GM21737 (cell line): ENCODE results near the gene ASL.
"Not testable (repeated sequence)": the region's sequence is repeated elsewhere in the genome, so short reads cannot be mapped to it uniquely, and the experiment has no call there.

Experiments used
- ATAC-seq: cut with Tn5 transposase; IDR thresholded peaks from one replicate; pipeline ENCODE4 v1.9.1; 2021; ENCODE audit warnings: mild to moderate bottlenecking, moderate library complexity; ENCODE audit not compliant: unreplicated experiment

Gene ASL

DNA sequence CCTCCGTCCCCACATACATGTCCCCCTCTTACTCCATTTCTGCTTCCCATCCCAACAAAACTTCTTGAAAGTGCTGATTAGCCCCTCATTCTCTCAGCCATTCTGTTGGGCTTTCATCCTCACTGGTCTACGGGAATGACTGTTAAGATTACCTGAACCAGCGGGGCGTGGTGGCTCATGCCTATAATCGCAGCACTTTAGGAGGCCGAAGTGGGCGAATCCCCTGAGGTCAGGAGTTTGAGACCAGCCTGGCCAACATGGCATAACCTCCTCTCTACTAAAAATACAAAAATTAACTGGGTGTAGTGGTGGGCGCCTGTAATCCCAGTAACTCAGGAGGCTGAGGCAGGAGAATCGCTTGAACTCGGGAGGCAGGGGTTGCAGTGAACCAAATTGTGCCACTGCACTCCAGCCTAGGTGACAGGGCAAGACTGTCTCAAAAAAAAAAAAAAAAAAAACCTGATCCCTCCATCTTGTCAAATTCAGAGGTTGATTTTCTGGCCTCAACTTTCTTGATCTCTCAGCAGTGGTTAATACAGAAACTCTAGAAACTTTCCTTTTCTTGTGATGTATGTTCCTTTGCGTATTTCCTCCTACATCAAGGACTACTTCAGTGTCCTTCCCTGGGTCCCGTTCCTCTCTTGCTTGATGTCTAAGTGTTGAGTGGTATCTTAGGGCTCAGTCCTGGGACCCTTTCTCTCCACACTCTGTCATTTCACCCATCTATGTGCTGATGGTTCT, 41.2 kb downstream of the ASL start:
- not testable (repeated sequence) for ATAC-seq

DNA sequence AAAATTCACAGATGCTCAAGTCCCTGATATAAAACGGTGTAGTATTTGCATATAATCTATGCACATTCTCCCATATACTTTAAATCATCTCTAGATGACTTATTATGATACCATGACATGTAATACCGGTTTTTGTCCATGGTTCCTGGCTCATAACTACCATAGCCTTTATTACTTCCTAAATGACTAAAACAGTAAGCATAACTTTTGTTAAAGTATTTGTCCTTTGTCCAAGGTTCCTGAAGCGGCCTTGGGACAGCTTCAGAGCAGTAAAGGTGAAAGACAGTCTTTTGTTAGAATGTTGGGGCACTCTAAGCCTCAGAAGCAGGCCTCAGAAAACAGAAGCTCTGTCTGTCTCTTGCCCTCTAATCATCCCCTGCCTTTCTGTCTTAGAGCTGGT, 43.0 kb downstream of the ASL start:
- ATAC-seq = no peak

DNA sequence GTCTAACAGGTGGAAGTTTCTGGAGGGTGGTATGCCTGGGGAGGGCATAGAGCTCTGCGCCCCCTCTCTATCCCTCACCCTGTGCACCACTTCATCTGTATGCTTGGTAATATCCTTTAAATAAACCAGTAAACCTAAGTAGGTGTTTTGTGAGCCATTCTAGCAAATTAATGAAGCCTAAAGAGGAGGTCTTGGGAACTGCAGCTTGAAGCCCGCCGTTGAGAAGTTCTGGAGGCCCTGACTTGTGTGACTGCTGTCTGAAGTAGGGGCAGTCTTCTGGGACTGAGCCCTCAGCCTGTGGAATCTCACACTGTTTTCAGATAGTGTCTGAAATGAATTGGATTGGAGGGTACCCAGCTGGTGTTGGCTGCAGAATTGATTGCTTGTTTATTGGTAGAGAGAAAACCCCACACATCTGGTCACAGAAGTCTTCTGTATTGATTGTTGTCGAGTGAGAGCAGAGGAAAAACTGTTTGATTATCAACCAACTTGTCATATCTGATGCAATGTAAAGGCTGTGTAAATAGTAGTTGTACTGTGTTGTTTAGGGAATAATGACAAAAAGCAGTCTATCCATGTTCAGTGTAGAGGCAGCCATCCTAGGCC, 43.7 kb downstream of the ASL start:
- no peak for ATAC-seq

DNA sequence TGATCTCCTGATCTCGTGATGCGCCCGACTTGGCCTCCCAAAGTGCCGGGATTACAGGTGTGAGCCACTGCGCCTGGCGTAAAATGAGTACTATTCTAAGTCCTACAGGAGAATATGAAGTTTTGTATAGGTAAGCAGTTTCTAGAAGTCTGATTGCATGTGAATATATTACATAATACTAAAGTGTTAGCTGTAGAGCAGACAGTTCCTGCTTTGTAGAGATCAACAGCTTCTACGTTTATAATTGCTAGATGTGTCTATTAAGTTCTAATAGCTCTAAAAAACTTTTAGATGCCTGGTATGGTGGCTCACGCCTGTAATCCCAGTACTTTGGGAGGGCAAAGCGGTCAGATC, 47.5 kb downstream of the ASL start:
- ATAC-seq = no peak

DNA sequence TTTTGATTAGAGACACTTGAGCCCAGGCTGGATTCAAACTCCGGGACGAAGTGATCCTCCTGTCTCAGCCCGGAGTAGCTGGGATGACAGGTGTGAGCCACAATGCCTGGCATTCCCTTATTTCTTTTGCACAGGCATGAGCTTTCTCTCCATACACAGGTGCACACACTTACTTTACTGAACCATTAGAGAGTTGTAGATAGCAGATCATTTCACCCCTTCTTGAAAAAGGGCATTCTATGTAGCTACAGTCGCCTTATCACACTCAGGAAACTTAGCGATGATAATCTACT, 48.9 kb downstream of the ASL start:
- ATAC-seq = not testable (repeated sequence)

DNA sequence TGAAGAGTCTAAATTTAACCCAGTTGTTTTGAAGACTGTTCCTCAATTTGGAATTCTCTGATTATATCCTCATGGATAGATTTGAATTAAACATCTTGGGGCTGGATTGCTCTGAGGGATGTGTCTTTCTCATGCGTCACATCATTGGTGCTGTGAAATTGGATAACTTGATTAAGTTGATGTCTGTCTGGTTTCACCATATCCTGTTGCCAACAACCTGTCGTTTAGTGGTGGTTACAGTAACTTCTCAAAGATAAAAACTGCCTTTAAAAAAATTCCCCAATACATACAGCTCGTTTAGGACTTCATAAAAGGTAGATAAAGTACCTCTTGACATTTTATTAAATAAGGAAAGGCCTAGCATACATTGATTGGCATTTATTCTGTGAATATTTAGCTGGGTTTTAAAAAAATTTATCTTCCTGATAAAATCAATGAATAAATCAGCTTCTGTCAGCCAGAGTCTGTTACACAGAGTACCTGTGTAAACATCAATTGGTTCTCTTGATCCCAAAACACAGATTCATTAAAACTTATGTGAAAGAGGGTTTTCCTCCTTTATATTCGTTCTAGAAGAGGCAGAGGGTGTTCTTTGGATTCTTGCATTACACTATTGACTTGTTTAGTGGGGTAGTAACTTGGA, 49.6 kb downstream of the ASL start:
- ATAC-seq = no peak

DNA sequence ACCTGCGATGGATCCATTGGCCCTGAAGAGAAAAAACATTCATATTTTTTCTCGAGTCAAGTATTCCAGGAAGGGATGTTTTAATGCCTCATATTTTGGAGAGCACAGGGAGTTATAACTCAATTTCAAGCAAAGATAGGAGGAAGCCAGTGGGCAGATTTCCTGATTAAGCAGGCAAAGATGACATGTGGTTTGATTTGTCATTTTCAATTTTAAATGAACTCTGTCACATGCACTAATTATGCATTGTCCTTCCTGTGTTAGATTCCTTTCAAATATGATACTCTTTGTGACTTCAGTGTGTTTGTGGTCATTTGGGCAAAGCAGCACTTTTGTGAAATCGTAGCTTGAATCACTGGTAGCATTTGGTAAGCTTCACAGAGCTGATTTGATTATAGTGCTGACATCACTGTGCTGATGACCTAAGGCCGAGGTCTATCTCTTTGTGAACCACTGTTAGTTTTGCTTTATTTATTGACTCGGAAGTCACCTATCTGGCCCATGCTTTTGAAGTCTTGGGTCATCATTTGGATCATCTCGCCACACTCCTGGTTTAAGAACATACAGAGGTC, 50.2 kb downstream of the ASL start:
- ATAC-seq = not testable (repeated sequence)

GRCh38 chr7:66127172-66127571, 51.6 kb downstream of the ASL start:
- not testable (repeated sequence) for ATAC-seq

GRCh38 chr7:66138994-66139752, 63.6 kb downstream of the ASL start:
- no peak for ATAC-seq

- no peak for ATAC-seq
Observed at GRCh38 chr7:66140924-66141323, 65.3 kb downstream of the ASL start.

DNA sequence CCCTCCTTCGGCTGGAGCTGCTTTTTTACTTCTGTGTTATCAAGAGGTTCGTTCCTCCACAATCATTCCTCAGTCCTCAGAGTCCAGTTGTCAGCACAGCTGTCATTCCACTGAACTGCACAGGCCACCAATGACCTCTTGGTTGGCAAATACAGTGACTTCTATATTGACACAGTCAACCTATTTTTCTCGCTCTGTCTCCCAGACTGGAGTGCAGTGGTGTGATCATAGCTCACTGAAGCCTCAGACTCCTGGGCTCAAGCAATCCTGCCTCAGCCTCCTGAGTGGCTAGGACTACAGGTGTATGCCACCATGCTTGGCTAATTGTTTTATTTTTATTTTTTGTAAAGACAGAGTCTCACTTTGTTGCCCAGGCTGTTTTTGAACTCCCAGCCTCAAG, 66.7 kb downstream of the ASL start:
- ATAC-seq = no peak

DNA sequence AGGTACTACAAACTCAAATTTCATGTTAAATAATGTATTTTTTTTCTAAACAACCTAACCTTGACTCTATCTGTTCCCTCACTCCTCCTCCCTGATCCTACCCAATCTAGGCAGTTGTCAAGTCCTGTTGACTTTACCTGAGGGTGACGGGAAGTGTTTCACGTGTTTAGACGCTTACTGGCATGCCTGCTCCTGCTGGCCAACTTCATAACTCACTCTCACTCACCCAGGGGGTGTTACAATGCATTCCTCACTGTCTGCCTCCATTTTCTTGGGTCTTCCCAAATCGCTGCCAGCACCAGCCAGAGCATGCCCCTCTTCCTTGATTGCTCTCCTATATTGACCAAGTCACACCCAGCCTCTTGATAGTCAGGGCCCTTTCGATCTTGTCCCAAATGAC, 67.4 kb downstream of the ASL start:
- ATAC-seq = no peak
